ENCODE measurements around the gene GDI2.

DNA sequence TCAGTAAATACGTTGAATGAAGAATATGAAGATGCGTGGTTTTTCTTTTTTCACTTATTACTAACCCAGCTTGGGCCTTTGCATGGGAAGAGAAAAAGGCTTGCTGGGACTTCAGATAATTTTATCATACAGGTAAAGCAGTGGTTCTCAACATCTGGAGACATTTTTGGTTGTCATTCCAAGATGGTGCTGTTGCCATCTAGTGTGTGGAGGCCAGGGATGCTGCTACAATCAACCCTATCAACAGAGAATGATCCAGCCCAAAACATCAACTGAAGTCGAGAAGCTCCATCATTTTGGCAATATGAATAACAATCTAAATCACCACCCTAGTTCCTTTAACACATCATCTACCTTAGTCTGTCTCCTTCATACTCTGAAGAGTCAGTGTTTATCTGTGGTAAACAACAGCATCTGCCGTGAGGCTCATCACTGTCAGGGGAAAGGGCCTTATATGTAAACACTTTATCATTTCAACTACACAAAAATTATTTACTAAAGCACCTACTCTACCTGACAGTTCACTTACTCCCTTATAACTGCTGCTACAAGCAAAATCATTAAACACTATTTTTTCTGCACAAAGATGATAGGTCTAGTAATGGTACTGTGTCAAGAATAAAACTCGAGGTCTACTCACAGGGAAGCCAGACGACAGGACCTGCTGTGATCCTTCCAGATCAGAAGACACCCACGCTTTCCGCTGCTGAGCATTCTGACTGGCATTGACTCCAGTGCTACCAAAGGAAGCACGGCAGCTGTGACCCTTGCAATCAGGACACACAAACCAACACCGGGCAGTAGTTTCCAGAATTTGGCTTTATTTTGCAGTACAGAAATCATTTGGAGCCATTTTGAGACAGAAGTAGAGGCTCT lies 48.6 kb downstream of the GDI2 start:
- TF ChIP-seq POLR2A (IDR thresholded peaks at IDR 0.05; ENCODE audit: low read depth, low read length) (peak; percentile 33; the same call in 1 of the 2 replicates), PAX5 (IDR thresholded peaks at IDR 0.05; ENCODE audit: insufficient read depth, low read length, severe bottlenecking) (no peak), TAF1 (IDR thresholded peaks at IDR 0.05; ENCODE audit: low read depth, low read length) (no peak), POLR2AphosphoS5 (IDR thresholded peaks at IDR 0.05; ENCODE audit: low read depth, low read length) (peak; percentile 45), SPI1 (IDR thresholded peaks at IDR 0.05; ENCODE audit: low read depth, low read length) (no peak), POU2F2 (IDR thresholded peaks at IDR 0.05; ENCODE audit: low read depth, low read length) (no peak)
